HG02973 (cell line): ENCODE data around the gene QKI.
A peak's percentile ranks its signal among the peaks of the same experiment; 100 is the strongest.
"Not testable (repeated sequence)": the region's sequence is repeated elsewhere in the genome, so short reads cannot be mapped to it uniquely, and the experiment has no call there.

Experiments used
- ATAC-seq: cut with Tn5 transposase; IDR thresholded peaks from one replicate; pipeline ENCODE4 v1.9.1; 2021; ENCODE audit warnings: moderate library complexity; ENCODE audit not compliant: unreplicated experiment

QKI gene

DNA sequence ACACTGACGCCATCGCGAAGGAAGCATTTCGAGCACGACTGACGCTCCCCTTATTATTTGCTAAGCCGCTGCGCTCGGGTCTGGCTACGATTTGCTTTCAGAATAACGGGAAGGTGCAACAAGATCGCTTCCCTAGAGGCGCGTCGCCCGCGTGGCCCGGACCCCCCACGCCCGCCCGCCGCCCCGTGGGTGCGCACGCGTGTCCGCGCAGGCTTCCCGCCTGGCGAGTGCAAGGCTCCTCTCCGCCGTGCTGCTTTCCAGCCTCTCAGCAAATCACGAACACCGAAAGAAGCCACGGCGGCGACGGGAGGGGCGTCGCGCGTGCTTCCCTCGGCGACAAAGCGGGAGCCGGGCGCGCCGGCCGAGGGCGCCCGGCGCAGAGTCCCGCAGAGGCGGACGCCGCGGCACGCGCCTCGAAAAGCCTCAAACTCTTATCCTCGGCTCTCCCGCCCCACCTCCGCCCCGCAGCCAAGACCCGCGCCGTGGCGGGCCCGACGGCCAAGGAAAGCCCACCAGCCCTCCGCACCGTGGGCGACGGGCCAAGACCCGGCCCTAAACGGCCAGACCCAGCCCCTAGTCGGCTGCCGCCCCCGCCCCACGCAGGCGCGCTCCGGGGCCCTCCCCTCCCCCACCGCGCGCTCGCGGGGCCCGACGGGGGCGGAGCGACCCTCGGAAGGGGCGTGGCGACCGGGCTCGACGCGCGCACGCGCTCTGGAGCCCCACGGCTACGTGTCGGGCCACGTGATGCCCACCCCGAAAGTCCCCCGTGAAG is 987 bp upstream of the QKI start:
- peak; percentile 40 for ATAC-seq

GRCh38 chr6:163414946-163415619 is 565 bp downstream of the QKI start:
- ATAC-seq, result peak; percentile 0

DNA sequence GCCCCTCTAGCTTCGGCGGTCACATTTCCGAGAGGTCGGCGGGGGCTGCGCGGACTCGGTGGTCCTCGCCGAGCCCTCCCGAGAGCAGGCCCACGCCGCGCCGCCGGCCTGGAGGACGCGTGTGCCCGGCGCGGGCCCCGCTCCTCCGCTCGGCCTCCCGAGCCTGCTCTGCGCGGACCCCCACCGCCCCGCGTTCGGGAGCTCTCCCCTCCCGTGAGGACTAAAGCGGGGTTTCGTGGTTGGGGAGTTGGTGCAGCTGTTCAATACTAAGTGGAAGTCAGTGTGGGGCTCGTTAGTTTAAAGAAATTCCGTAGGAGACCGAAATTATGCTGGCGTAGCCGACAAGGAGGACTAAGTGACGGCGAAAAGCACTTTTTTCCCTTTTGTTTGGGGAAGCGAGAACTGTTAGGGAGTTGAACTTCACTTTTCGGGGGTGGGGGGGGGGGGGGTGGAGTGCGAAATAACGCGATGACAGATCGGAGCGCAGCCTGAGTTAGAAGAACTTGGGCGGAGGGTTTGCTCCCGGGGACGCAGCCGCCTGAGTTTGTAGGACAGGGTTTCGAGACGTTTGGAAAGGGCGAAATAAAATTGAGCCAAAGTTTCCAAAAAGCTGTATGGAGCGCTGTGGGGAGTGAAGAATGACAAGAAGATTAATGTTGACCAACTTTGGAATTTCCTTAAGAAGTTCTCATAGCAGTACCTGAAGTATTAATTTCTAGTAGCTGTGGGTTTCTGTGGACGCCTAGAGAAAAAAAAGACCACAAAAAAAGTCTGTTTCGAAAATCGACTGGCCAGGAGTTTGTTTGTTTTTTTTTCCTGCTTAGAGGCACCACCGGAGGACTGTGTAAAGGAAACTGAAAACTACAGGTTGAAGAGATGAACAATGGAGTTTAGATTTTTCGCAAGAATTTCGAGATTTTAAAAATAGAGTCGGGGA is 1.4 kb downstream of the QKI start:
- ATAC-seq, result peak; percentile 5

GRCh38 chr6:163416557-163417253 is 2.2 kb downstream of the QKI start:
- no peak for ATAC-seq

DNA sequence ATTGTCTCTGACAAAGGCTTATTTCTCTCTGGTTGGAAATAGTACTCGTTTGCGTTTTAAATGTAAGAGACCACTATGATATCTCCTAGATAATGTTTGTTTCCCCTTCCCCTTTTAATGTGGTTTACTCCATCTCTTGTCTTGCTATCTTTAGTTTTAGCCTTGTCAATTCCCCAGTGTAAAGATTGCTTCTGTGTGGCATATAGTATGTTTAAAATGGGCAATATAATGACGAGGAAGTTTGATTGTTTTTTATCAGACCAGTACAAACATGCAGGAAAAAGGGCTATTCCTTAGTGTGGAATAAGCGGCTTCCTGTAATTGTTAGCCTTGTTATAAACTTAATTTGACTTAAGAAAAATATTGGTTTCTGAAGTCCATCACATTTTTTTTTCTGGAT is 3.1 kb downstream of the QKI start:
- no peak for ATAC-seq

DNA sequence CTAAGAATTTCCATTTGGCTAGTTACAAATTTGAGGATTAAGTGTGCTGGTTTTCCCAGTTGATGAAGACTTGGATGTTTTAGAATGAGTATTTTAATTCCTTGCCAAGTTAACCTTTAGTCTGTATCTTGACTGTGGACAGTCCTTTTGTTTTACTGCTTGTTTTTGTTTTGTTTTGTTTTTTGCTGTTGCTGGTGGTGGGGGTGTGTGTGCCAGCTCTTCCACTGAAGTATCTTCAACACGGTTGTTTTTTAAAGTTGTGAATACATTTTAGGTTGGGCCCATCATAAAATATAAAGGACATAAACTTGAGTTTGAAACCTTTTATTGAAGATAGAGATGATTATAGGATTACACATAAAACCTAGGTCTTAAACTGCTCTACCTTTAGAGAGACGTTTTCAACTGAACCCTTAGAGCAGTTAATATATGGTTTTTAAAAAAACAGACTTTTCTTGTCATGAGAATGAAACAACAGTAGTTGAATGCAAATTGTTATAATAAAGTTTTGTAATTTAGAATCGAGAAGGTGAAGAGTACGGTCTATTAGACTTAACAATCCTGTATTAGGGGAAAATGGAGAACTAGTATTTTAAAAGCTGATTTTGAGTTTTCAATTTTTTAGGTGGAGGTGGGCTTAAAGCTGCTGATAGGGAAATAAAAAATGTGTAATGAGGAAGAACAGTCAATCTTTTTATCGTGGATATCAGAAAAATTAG is 4.0 kb downstream of the QKI start:
- ATAC-seq, result no peak

DNA sequence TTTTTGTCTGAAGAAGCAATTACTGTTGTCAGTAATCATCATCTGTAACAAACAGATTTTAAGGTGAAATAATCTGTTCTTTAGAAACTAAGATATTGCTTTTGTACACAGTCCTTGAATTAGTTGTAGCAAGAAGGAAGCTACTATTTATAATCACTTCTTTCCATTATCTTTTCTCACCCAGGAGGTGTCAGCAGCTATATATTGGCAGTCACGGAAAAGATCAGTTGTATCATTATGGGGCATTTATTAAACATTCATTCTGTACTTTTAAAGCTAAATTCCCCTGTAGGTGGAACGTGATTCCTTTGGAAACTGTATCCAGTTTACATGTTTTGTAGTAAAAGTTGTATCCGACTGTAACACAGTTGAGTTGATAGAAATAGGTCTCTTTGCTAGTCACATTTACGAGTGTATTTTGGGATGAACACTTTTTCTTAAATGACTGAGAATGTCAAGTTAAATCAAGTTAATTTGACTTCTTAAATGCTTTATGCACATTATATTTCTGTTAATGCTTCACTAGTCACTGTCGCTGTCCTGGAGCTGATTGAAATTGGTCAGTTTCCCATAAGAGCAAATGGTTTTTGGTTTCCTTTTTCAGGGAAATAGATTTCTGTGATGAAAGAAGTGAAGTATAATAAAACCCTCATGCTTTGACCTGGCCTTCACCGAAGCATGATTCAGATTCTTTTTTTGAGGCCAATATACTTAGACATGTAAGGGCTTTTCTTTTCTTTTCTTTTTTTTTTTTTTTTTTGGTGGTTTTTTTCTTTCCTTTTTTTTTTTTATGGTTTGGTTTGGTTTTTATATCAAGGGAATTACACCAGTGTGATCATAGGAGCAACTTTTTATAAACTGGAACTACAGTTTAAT is 5.1 kb downstream of the QKI start:
- ATAC-seq, result no peak

DNA sequence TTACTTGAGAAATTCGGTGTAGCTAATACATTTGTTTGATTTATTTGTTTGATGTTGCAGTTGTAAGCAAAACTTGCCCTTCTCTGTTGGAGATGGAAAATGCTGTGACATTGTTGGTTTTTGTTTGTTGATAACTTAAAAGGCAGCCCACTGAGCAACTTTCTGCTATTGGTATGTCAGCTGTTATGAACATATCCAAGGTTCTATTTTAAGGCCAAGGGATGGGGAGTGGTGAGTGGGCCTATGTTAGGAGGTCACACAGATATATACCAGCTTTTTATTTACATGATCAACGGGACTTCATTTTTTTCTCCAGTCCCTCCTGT is 5.7 kb downstream of the QKI start:
- no peak for ATAC-seq

GRCh38 chr6:163422550-163422949 is 8.0 kb downstream of the QKI start:
- ATAC-seq, result no peak

DNA sequence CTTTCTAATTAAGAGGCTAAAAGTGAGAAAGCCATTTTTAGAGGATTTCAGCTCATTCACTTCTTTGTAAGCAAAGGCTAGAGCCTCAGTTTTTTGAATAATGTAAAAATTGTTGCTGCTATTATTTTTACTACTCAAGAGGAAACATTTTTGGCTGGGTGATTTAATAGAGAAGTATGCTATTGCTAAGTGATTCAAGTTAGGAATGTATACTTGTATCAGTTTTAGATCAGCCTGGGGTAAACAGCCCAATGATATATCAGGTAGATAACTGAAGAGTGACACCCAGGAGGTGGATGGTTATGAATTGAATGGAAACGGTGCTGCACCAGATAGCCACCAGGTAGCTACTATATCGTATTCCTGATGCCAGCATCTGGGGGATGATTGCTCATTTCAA is 9.2 kb downstream of the QKI start:
- no peak for ATAC-seq

DNA sequence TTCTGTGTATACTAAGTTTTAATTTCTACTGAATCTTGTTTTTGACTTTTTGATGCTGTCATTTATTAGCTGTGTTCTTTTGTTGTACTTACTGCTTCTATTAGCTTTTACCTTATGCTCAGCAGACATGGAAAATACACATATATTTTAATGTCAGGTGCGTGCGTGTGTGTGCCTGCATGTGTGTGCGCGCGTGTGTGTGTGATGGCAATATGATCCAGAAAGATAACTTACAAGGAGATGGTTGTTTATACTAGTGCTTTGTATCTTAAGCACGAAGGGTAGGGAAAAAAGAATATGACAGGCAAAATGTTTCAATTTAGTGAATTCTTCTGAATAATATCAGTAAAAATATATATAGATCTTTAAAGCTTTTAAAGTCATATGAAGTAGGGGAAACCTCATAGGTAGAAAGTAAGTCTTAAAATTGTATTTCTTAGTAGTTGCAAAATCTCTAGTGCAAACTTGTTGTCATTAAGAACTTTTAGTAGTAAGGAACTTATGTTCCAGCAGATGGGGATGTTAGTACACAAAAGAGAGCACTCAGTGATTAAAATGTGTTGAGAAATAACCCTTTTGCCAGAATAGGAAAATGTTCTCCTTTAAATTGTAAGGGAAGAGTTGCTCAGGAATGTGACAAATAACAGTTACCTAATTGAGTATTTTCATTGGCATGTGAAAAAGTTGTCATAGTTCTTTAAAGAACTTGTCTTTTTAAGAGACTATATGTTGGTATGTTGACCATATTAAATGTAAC is 13.2 kb downstream of the QKI start:
- ATAC-seq, result no peak

DNA sequence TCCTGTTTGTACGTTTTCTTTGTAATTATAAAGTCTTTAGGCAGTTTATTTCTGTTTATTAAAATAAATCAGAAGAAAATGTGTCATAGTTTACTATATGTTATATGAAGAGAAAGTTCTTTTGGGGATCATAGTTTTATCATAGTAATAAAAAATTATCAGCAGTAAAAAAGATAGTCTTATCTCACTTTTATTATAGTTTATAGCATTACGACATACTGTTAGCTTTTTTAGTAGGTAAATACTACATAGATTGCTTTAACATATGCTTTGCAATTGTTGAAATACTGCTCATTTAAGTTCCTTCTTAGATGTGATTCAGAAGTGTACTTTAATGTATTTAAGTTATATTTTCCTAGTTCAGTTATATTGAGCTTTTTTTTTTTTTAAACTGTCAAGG is 13.9 kb downstream of the QKI start:
- ATAC-seq, result no peak

GRCh38 chr6:163429858-163430448 is 15.4 kb downstream of the QKI start:
- no peak for ATAC-seq

- ATAC-seq, result no peak
Measured at GRCh38 chr6:163432300-163432699, 17.8 kb downstream of the QKI start.

- ATAC-seq, result not testable (repeated sequence)
Measured at GRCh38 chr6:163433486-163433885, 19.0 kb downstream of the QKI start.

DNA sequence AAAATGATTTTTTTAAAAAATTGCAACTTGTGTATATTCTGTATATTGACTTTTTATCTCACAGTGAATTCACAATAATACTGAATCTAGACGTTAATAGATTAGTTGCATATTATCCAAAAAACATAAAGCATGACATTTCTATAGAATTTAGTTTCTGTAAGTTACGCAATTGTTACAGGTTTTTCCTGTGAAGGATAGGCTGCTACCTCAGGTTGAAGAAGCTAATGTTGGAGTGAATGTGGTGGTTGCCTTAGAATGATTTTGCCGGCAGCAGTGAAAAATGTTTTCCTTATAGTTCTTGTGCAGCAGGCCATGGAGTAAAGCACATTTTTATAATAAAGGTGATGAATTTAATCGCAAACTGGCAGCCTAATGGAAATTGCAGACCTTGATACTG is 20.5 kb downstream of the QKI start:
- no peak for ATAC-seq

DNA sequence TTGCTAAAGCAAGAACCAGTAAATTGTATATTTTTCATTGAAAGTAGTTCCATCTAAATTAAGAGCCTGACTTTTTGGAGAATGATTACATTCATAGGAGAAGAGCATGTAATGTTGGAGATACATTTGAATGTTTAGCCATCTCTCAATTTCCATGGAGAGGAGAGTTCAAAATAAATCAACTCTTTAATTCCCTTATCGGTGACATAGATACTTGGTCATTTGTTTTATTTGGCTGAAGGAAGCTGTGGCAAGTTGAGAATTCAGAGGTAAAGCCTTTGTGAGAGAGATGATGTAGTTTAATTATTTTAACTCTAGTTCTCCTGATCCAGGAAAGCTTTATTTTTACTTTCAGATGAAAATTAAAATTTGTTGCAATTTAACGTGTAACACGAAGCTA is 22.3 kb downstream of the QKI start:
- no peak for ATAC-seq

GRCh38 chr6:163437466-163437865 is 22.9 kb downstream of the QKI start:
- no peak for ATAC-seq
